HG02642 (cell line): ENCODE measurements around the gene ASCC2.
"Not testable (repeated sequence)": the region's sequence is repeated elsewhere in the genome, so short reads cannot be mapped to it uniquely, and the experiment has no call there.

Experiments used
- ATAC-seq: cut with Tn5 transposase; IDR thresholded peaks from one replicate; pipeline ENCODE4 v1.9.1; 2021; ENCODE audit warnings: mild to moderate bottlenecking; ENCODE audit not compliant: unreplicated experiment, poor library complexity

ASCC2 gene, protein sequence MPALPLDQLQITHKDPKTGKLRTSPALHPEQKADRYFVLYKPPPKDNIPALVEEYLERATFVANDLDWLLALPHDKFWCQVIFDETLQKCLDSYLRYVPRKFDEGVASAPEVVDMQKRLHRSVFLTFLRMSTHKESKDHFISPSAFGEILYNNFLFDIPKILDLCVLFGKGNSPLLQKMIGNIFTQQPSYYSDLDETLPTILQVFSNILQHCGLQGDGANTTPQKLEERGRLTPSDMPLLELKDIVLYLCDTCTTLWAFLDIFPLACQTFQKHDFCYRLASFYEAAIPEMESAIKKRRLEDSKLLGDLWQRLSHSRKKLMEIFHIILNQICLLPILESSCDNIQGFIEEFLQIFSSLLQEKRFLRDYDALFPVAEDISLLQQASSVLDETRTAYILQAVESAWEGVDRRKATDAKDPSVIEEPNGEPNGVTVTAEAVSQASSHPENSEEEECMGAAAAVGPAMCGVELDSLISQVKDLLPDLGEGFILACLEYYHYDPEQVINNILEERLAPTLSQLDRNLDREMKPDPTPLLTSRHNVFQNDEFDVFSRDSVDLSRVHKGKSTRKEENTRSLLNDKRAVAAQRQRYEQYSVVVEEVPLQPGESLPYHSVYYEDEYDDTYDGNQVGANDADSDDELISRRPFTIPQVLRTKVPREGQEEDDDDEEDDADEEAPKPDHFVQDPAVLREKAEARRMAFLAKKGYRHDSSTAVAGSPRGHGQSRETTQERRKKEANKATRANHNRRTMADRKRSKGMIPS

GRCh38 chr22:29837741-29838598 lies at the start of gene ASCC2:
ASCC2 (minus strand) TSS chr22:29838274; CDS start chr22:29832325, 5,949 bp downstream.
- ATAC-seq: peak; percentile 97

DNA sequence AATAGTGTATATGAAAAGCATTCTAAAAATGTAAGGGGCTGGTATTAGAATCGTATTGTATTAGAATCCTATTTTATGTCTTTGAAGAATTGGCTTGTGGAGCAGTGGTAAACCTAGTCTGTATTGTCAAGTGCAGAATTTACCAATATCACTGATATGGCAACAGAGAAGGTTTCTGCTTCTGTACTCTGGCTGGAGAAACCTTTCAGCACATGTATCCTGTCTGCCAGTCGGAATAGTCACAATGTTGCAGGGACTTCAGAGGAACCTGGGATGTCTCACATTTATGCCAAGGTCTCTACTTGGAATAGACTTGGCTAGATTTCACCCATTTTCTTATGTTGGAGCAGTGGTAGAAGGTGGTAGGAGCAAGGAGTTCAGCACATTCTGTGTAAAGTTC lies 49.3 kb upstream of the ASCC2 start:
- no peak for ATAC-seq

DNA sequence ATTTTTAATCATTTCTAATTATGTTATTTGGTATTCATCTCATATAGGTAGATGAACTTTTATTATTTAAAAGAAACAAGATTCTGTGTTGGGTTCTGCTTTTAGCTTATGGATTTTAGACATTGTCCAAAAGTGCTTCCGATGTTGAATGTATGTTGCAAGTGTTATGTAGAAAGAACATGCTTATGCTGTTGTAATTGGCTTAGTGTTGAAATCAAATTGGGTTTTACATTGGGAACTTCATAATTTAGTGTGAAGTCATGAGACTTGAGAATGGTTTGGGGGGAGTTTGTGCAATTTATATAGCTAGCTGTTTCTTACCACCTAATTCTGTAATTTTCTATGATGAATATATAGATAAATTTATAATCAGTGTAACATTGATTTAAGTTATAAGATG lies 48.5 kb upstream of the ASCC2 start:
- no peak for ATAC-seq

GRCh38 chr22:29885610-29886009 lies 47.5 kb upstream of the ASCC2 start:
- ATAC-seq: no peak

DNA sequence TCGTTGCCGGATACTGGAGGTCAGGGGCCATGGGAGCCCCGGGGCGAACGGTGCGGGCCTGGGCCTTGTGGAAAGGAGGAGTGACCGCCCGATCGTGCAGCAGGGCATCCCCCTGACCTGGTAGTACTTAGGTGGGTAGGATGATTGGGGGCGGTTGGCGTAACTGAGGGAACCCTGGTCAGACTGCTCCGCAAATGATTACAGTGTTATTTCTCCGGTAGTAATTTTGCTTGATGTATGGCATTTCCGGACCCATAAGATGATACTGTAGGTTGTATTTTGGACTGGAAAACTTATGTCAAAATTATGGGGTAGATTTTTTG lies 45.7 kb upstream of the ASCC2 start:
- peak; percentile 10 for ATAC-seq

DNA sequence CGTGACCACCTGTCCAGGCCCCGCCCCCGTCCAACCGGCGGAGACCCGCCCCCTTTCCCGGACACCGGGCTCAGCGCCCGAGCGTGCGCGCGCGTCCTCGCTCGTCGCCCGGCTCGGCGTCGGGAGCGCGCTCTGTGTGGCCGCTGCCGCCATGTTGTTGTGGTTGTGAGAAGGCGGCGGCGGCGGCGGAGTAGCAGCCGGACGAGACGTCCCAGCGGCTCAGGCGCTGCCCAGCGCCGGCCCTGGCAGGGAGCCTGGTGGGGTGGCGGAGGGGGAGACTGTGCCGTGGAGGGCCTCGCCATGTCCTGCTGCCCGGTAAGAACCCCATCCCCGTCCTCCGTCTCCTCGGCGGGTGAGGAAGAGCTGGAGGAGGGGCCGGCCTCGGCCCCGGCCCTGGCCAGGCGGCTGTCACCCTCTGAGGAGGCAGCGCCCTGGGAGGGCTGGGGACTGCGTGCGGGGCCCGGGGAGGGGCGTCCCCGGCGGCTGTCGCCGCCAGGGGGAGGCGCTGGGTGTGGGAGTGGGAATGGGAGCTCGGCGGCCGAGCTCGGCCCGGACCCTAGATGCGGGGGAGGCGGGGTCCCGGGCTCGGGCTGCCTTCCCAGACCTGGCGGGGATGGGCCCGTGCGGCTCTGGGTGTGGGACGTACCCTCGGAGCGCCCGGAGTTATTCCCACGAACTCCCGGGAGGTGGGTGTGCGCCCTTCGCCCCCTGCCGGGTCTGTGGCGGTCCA lies 45.1 kb upstream of the ASCC2 start, which contains the start of gene MTMR3:
Gene MTMR3 (plus strand): TSS at position 130 of the 730 bp plus-strand sequence. CDS start 87,886 bp downstream, outside the sequence.
- ATAC-seq: peak; percentile 78

DNA sequence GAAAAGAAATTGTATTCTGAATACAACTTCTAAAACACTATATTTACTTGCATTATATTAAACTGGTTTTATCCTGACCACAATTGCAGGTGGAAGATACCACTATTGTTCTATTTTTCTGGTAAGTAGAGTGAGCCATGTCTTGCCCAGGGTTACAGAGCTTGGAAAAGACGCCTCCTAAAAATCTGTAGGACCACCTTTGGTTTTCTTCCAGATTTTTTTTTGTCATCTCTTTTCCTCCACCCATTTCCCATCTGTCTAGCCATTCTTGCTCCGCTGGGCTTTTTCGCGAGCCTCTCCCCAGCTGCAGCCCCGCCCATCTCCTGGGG lies 44.6 kb upstream of the ASCC2 start:
- no peak for ATAC-seq

DNA sequence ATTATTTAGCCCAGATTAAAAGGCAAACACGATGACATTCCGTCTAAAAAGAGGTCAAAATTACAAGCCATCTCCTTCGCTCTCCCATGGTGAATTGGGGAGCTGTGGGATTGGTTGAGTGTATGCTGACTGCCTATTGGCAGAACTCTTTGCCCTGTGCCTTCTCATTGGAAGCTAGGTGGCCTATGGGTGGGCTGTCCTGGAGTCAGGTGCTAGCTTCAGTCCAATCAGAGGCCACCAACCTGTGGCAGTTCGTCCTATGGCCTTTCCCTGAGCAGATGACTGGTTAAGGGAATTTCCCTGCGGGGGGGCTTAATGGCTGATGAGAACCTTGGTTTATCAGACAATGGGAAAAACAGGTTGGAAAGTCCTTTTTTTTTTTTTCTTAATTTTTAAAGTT lies 41.7 kb upstream of the ASCC2 start:
- no peak for ATAC-seq

DNA sequence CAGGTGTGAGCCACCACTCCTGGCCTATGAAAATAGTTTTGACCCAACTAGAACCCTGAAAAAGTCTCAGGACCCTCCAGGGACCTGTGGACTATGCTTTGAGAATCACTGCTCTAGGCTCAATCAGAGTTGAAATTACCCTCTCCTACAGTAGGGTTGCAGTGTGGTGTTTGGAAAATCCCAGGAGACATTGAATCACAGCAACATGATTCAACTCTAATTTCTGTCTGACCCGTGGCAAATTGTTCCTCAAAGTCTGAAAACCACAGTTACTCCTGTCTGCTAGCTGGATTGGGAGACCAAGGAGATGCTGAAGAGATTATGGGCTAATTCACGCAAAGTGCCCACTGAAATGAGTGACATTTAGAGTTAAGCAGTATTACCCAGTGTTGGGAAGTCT lies 39.5 kb upstream of the ASCC2 start:
- ATAC-seq: no peak

DNA sequence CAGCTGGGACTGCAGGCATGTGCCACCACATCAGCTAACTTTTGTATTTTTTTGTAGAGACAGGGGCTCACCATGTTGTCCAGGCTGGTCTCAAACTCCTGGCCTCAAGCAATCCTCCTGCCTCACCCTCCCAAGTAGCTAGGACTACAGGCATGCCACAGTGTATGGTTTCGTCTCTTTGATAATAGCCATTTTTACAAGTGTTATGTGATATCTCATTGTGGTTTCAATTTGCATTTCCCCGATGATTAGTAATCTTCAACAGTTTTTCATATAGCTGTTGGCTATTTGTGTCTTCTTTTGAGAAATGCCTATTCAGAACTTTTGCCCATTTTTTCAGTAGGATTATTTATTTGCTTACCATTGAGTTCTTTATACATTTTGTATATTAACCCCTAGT lies 35.9 kb upstream of the ASCC2 start:
- ATAC-seq: no peak

DNA sequence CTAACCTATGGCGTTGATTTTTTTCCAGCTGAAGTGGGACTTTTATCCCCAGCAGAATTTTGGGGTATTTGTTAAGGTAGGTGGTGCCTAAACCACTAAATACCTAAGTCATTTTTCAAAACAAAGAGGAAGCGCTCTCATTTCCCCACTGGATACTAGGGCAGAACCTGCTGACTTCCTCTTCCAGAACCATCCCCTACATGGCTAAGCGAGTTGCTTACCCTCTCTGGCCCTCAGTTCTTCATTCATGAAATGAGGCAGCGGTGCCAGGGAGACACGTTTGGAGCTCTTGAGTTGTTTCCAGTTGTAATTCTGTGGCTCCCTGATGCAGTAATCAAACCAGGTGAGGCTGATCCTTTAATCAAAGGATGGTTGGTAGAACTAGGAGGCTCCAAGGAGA lies 34.9 kb upstream of the ASCC2 start:
- ATAC-seq: no peak

DNA sequence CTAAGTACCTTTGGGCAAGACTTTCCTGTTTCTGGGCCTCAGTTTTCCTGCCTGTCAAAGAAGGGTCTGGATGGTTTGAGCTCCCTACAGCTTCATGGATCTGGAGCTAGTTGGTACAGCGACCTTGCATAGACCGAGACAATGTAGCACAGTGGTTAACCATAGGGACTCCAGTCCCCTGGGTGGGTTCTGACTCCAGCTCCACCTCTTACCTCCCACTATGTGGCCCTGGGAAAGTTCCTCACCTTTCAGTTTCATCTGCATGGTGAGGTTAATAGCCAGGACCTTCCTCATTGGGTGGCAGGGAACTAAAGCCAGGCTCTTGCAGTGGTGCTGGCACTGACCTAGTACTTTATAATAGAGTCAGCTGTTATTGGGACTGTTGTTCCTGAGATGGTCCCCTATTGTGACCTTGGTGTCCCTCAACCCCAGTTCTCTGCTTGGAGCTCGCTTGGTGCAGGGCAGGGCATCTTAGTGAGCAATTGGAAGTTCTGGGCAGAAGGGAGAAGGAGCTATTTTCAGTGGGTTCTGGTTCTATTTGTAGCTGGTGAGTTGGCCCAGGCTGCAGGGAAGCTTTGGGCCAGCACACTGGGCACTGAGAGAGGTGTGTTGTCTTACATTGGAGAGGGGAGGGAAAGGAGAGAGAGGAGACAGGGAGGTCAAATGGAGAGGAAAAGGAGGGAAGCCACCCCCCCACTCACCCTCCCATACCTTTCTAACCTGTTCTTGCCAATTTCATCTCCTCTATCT lies 34.2 kb upstream of the ASCC2 start:
- ATAC-seq: no peak

DNA sequence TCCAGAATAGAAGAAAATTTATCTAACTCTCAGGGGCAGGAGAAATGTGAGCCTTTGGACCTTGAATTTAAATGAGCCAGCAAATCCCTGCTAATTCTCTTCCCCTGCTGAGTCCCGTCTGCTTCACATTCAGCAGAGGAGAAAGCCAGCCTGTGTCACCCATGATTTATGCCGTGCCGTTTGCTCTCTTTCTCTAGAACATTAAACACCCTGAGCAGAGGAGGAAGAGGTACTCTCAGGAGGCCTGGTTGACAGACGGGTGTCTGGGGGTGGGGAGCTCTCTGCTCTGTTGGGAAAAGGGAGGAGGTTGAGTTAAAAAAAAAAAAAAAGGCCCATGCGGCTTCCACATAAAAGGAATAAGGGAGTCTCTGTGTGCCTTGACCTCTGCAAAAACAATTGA lies 33.6 kb upstream of the ASCC2 start:
- ATAC-seq: no peak

- ATAC-seq: no peak
Observed at GRCh38 chr22:29870574-29870973, 32.5 kb upstream of the ASCC2 start.

GRCh38 chr22:29867851-29868250 lies 29.8 kb upstream of the ASCC2 start:
- ATAC-seq: no peak

DNA sequence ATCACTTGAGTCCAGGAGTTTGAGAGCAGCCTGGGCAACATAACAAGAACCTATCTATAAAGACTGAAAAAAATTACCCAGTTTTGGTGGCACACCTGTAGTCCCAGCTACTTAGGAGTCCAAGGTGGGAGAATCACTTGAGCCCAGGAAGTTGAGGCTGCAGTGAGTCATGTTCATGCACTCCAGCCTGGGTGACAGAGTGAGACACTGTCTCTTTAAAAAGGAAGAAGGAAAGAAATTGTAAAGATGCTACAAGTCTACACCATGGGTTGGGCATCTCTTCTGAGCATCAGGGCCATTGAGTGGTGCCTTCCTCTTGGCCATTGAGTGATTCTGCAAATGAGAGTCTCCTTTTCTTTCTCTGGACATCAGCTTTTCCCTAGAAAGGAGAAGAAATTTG lies 29.2 kb upstream of the ASCC2 start:
- no peak for ATAC-seq

DNA sequence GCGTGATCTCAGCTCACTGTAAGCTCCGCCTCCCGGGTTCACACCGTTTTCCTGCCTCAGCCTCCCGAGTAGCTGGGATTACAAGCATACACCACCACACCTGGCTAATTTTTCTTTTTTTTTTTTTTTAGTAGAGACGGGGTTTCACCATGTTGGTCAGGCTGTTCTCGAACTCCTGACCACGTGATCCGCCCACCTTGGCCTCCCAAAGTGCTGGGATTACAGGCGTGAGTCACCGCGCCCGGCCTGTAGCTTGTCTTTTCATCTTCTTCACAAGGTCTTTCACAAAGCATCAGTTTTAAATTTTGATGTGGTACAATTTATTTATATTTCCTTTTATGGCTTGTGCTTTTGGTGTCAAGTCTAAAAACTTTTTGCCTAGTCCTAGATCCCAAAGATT lies 27.5 kb upstream of the ASCC2 start:
- ATAC-seq: not testable (repeated sequence)

DNA sequence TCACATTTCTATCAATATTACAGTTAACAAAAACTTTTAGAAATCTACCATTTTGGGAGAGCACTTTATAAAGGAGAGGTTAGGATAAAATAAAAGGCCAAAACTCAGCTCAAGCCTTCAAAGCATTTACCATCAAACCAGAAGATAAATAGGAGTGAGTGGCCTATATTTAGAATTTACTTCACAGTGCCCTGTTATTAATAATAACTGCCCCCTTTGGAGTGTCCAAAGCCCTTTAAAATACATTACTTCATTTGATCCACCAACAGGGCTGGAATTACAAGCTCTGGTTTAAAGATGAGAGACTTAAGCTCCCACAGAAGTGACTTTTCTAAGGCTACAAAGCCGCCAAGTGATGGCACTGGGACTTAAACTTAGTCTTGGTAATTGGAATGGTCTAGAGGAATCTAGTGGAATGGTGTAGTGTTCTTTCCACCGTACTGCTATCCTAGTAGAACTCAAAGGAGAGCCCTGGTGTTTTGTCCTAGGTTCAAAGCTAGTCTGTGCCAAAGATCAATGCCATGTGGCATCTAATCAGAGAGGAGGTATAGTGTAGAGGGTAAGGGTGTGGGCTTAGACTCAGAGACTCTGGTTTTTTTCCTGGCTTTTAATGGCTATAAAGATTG lies 23.7 kb upstream of the ASCC2 start:
- ATAC-seq: no peak
